Measurements from ENCODE around the gene C17orf58. TPM values are rescaled to one million over a fixed set of nuclear protein-coding genes. Genes with fewer than 3 reads are reported as not detected.

The C17orf58 gene
- total and polyA plus RNA-seq, 2 donors, result 2.2 to 15.7 TPM

GRCh38 chr17:67947325-67947813 is 48.9 kb downstream of the C17orf58 start:
- H3K27me3 ChIP-seq (ENCODE audit: control insufficient read depth in 2 of 2, insufficient read depth in 1 of 2, low read length in 1 of 2), result no peaks in the 10 kb centered on the region
- peaks cover 65 to 91% of the 10 kb centered on the region in 2 donors for H3K36me3 ChIP-seq (ENCODE audit: control insufficient read depth in 2 of 2, insufficient read depth in 2 of 2, low read length in 1 of 2)
- WGBS, result 99% methylated on average over 5 of the region's 5 CpGs
- no peak for DNase-seq (ENCODE audit: low read depth in 6 of 9, low spot score in 9 of 9)
- no peak overlapping the region for H3K27ac ChIP-seq (ENCODE audit: low read depth in 1 of 2, low read length in 1 of 2)
- no peaks in the 10 kb centered on the region for H3K9me3 ChIP-seq (ENCODE audit: control insufficient read depth in 2 of 2, insufficient read depth in 1 of 2, low read length in 1 of 2)
- H3K4me1 ChIP-seq (ENCODE audit: control insufficient read depth in 2 of 2, insufficient read depth in 2 of 2, low read length in 2 of 2), result no peaks in the 10 kb centered on the region
- H3K4me3 ChIP-seq (ENCODE audit: low read length in 2 of 2), result no peak overlapping the region

- Histone ChIP-seq H3K4me1 (ENCODE audit: control insufficient read depth in 2 of 2, insufficient read depth in 2 of 2, low read length in 2 of 2) (no peaks in the 10 kb centered on the region), H3K27me3 (ENCODE audit: control insufficient read depth in 2 of 2, insufficient read depth in 1 of 2, low read length in 1 of 2) (no peaks in the 10 kb centered on the region), H3K4me3 (ENCODE audit: low read length in 2 of 2) (no peak overlapping the region), H3K36me3 (ENCODE audit: control insufficient read depth in 2 of 2, insufficient read depth in 2 of 2, low read length in 1 of 2) (peaks cover 60 to 91% of the 10 kb centered on the region in 2 donors), H3K9me3 (ENCODE audit: control insufficient read depth in 2 of 2, insufficient read depth in 1 of 2, low read length in 1 of 2) (no peaks in the 10 kb centered on the region), H3K27ac (ENCODE audit: low read depth in 1 of 2, low read length in 1 of 2) (no peak overlapping the region)
- DNase-seq (ENCODE audit: low read depth in 6 of 9, low spot score in 9 of 9), result no peak
These were observed 49.8 kb downstream of the C17orf58 start for GRCh38 chr17:67946513-67946912.

DNA sequence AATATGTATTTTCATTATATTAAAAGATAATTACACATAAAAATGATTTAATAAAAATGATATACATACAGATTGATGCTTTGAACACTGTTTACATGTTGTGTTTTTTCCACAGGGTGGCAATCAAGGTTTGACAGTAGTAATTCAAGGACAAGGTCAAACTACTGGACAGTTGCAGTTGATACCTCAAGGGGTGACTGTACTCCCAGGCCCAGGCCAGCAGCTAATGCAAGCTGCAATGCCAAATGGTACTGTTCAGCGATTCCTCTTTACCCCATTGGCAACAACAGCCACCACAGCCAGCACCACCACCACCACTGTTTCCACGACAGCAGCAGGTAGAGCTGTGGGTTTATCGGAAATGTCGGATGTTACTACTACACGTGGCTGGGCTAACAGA is 52.2 kb downstream of the C17orf58 start:
- no peaks in the 10 kb centered on the region for H3K27me3 ChIP-seq (ENCODE audit: control insufficient read depth in 2 of 2, insufficient read depth in 1 of 2, low read length in 1 of 2)
- no peaks in the 10 kb centered on the region for H3K9me3 ChIP-seq (ENCODE audit: control insufficient read depth in 2 of 2, insufficient read depth in 1 of 2, low read length in 1 of 2)
- DNase-seq (ENCODE audit: low read depth in 6 of 9, low spot score in 9 of 9), result no peak
- WGBS, result 98% methylated on average over 5 of the region's 5 CpGs
- peaks cover 52 to 90% of the 10 kb centered on the region in 2 donors for H3K36me3 ChIP-seq (ENCODE audit: control insufficient read depth in 2 of 2, insufficient read depth in 2 of 2, low read length in 1 of 2)
- H3K27ac ChIP-seq (ENCODE audit: low read depth in 1 of 2, low read length in 1 of 2), result no peak overlapping the region
- no peak overlapping the region for H3K4me3 ChIP-seq (ENCODE audit: low read length in 2 of 2)
- no peaks in the 10 kb centered on the region for H3K4me1 ChIP-seq (ENCODE audit: control insufficient read depth in 2 of 2, insufficient read depth in 2 of 2, low read length in 2 of 2)

DNA sequence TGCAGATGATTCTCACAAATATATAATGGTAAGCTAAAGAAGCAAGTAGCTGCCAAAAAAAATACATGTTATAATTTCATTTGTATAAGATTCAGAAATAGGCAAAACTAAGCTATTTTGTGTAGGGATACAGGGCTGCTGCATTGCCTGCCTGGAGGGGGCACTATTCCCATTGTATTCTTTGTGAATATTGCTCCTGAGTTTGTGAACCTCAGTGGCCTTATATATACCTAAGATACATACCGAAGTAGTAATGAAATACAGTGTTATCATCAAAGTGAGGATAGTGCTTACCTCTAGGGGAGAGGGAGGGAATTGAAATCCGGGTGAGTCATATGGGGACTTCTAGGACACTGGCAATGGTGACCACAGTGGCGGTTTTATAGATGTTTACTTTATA is 53.5 kb downstream of the C17orf58 start:
- peaks cover 40 to 90% of the 10 kb centered on the region in 2 donors for H3K36me3 ChIP-seq (ENCODE audit: control insufficient read depth in 2 of 2, insufficient read depth in 2 of 2, low read length in 1 of 2)
- WGBS, result 97% methylated on average over 3 of the region's 3 CpGs
- no peaks in the 10 kb centered on the region for H3K4me1 ChIP-seq (ENCODE audit: control insufficient read depth in 2 of 2, insufficient read depth in 2 of 2, low read length in 2 of 2)
- H3K9me3 ChIP-seq (ENCODE audit: control insufficient read depth in 2 of 2, insufficient read depth in 1 of 2, low read length in 1 of 2), result no peaks in the 10 kb centered on the region
- no peak for DNase-seq (ENCODE audit: low read depth in 6 of 9, low spot score in 9 of 9)
- no peaks in the 10 kb centered on the region for H3K27me3 ChIP-seq (ENCODE audit: control insufficient read depth in 2 of 2, insufficient read depth in 1 of 2, low read length in 1 of 2)
- H3K27ac ChIP-seq (ENCODE audit: low read depth in 1 of 2, low read length in 1 of 2), result no peak overlapping the region
- H3K4me3 ChIP-seq (ENCODE audit: low read length in 2 of 2), result no peak overlapping the region

Other genes starting within 250 kb of the C17orf58 start
- gene BPTF, start 171.0 kb downstream of the C17orf58 start, total RNA-seq, result 48.5 TPM
- 29.8 TPM for gene BPTF, start 171.0 kb downstream of the C17orf58 start, polyA plus RNA-seq
- gene KPNA2, start 39.3 kb upstream of the C17orf58 start, total RNA-seq, result 111 TPM
- gene KPNA2, start 39.3 kb upstream of the C17orf58 start, polyA plus RNA-seq, result 29.9 TPM

Data from thymus (tissue), 11 donors.